HG02623 (cell line): ENCODE data around the gene BICRA.
"Not testable (repeated sequence)": the region's sequence is repeated elsewhere in the genome, so short reads cannot be mapped to it uniquely, and the experiment has no call there.

Experiments used
- ATAC-seq: cut with Tn5 transposase; IDR thresholded peaks from one replicate; pipeline ENCODE4 v1.9.1; 2021; ENCODE audit warnings: moderate library complexity; ENCODE audit not compliant: unreplicated experiment

BICRA gene

DNA sequence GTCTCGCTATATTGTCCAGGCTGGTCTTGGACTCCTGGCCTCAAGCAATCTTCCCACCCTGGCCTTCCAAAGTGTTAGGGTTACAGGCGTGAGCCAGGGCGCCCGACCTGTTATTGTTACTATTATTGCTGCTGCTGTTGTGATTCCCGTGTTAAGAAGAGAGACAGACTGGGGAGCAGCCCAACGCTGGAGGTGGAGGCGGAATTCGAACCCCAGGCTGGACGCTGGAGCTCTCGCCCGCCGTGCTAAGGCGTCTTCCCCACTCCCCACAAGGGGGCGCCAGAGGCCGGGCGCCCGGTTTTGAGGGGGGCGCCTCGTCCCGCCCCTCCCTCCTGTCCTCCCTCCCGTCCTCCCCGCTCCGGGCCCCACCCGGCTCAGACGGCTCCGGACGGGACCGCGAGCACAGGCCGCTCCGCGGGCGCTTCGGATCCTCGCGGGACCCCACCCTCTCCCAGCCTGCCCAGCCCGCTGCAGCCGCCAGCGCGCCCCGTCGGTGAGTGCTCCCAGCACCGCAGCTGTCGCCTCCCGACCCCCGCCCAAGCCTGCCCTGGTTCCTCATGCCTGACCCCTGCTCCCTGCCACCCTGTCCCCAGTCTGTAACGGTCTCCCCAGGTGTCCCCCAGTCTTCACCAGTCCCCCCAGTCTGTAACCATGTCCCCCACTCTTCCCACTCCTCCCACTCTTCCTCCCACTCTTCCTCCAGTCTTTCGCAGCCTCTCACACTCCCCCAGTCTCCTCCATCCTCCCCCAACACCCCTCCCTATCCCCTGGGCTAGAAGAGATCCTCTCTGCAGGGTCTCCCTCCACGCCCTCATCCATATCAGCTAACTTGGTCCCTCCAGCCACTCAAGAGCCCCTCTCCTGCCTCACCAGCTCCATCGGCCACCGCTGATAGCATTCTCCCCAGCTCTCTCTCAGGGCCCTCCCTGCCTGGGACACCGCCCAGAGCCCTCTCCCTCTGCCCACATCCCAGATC is 104.4 kb downstream of the BICRA start, which contains the start of gene EHD2:
Gene EHD2 (plus strand): TSS at position 377 of the 976 bp plus-strand sequence. CDS start 3,191 bp downstream, outside the sequence.
- no peak for ATAC-seq

DNA sequence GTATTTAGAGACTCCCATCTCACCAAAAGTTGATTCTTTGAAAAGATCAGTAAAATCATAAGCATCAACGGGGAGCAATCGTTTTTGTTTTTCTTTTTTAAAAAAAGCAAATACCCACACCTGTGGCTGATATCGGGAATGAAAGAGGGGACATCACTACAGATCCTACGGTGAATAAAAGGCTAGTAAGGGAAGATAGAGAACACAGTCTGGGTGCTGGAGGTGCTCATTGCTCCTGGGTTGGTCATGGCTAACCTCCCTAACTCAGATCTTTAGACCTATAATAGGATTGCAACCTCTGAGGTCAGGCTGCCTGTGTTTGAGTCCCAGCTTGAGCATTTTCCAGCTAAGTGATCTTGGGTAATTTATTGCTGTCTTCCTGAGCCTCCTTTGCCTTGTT is 105.4 kb downstream of the BICRA start:
- no peak for ATAC-seq

DNA sequence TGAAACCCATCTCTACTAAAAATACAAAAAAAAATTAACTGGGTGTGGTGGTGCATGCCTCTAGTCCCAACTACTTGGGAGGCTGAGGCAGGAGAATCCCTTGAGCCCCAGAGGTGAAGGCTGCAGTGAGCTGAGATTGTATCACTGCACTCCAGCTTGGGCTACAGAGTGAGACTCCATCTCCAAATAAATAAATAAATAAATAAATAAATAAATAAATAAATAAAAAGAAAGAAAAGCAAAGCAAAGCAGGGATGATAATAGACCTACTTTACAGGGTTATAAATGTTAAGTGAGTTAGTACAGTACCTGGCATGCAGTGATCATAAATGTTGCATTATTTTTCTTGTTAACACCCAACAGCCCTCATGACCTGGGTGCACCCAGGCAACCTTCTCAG is 105.9 kb downstream of the BICRA start:
- not testable (repeated sequence) for ATAC-seq

- no peak for ATAC-seq
Measured at GRCh38 chr19:47716270-47716937, 107.5 kb downstream of the BICRA start.

DNA sequence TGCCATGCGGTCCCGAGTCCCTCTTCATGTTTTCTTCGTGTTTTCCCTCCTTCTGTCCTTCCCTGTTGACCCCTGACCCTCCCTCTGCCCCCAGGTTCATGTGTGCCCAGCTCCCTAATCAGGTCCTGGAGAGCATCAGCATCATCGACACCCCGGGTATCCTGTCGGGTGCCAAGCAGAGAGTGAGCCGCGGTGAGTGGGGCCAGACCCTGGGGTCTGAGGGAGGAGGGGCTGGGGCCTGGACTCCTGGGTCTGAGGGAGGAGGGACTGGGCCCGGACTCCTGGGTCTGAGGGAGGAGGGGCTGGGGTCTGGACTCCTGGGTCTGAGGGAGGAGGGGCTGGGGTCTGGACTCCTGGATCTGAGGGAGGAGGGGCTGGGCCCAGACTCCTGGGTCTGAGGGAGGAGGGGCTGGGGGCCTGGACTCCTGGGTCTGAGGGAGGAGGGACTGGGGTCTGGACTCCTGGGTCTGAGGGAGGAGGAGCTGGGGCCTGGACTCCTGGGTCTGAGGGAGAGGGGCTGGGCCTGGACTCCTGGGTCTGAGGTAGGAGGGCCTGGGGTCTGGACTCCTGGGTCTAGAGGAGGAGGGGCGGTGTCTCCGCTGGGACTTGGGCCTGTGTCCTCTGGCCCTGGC is 109.6 kb downstream of the BICRA start:
- ATAC-seq: not testable (repeated sequence)

DNA sequence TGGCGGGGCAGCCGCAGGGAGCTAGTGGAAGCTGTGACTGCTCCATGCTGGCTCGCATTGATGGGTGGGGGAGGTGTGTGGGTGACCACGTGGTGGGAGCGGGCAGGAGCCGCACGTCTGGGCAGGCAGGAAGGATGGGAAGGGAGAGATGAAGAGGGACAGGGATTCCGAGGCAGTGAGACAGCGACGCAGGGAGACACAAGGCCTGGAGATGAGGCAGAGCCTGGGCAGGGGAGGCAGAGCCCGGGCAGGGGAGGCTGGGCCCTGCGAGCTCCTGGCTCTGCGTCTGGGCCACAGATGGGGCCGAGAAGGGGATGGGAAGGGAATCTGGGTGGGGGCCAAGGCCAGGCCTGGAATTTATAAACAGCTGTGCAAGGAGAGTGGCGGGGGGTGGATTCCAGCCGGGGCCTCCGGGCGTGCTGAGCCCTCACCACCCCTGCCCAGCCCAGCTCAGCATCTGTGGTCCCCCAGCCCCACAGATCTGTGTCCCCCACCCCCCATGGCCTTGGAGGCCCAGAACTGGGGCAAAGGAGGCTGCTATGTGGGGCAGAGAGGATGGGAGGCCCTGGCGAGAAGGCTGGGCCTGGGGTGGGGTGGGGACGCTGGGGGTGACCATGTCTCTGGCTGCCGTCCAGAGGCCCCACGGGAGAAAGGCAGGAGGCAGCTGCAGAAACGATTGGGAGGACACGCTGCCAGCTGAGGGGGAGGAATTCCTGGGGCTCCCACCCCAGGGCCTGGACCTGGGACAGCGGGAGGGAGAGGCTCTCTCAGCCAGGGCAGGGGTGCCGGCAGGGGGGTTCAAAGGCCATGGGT is 110.3 kb downstream of the BICRA start:
- no peak for ATAC-seq

GRCh38 chr19:47720669-47721422 is 111.9 kb downstream of the BICRA start:
- no peak for ATAC-seq

GRCh38 chr19:47723581-47723940 is 114.6 kb downstream of the BICRA start:
- no peak for ATAC-seq

DNA sequence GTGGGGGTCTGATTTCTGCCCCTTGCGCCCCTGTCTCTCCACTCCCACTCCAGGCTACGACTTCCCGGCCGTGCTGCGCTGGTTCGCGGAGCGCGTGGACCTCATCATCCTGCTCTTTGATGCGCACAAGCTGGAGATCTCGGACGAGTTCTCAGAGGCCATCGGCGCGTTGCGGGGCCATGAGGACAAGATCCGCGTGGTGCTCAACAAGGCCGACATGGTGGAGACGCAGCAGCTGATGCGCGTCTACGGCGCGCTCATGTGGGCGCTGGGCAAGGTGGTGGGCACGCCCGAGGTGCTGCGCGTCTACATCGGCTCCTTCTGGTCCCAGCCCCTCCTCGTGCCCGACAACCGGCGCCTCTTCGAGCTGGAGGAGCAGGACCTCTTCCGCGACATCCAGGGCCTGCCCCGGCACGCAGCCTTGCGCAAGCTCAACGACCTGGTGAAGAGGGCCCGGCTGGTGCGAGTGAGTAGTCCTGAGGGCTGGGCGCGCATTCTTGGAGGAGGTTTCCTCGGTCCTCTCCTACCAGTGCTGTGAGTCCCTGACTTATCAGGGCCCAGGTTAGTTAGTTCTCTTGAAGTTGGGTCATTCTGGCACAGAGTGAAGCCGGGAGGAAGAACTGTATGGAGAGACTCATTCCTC is 116.9 kb downstream of the BICRA start:
- no peak for ATAC-seq

- ATAC-seq: no peak
Measured at GRCh38 chr19:47726467-47726866, 117.5 kb downstream of the BICRA start.

- ATAC-seq: not testable (repeated sequence)
Measured at GRCh38 chr19:47728295-47728694, 119.4 kb downstream of the BICRA start.

DNA sequence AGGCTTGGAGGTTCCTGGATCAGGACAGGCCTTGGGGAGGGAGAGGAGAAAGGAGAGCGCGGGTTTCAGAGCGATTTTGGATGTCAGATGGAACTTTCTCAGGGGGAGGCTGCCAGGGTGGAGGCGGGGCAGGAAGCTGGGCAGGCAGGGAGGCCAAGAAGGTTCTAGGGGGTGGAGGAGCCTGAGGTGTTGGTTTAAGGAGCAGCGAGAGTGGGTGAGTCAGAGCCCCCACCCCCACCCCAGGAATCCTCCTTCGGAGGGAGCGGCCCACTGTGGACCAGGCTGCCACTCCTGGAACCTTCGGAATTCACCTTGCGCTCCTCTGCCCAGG is 120.5 kb downstream of the BICRA start:
- no peak for ATAC-seq

DNA sequence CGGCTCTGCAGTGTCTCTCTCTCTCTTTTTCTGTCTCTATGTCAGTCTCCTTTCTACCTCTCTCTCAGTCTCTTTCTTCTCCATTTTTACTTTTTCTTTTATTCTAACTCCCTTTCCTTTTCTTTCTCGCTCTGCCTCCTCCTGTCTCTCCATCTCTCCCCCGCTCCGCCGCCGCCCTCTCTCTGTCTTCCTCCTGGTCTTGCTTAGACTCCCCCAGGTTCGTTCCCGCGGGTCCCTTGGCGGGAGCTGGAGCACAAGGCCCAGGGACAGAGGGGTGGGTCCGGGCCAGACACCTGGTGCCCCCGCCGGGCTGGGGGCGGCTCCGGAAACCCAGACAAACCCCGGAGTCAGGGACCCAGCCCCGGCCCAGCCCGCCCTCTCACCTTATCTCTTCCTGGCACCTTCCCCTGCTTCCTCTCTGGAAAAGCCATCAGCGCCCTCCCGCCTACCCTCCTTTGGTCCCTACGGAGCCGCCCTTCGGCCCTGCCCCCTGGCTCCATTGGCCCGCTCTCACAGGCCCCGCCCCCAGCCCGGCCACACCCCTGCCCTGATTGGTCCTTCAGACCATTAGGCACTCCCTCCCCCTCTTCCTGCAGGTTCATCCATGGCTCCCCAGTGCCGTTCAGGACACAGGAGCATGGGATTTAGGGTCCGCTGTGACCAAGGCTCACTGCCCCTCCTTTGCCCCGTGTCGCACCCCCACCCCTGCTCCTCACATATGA is 121.0 kb downstream of the BICRA start:
- no peak for ATAC-seq

DNA sequence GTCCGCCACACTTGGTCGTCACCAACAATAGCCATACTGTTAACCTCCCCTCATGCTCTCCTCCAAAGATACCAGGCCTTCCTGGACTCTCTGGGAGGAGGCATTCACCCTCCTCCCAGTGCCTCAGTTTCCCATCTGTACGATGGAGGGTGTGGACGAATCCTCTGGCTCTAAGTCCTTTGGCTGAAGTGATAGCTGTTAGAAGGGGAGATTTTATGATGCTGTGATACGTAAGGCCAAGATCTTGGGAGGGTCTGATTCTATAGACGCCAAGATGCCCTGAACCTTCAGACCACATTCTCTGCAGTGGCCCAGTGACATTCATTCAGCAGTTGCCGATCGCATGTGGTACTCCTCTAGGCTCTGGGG is 121.6 kb downstream of the BICRA start:
- ATAC-seq: no peak

DNA sequence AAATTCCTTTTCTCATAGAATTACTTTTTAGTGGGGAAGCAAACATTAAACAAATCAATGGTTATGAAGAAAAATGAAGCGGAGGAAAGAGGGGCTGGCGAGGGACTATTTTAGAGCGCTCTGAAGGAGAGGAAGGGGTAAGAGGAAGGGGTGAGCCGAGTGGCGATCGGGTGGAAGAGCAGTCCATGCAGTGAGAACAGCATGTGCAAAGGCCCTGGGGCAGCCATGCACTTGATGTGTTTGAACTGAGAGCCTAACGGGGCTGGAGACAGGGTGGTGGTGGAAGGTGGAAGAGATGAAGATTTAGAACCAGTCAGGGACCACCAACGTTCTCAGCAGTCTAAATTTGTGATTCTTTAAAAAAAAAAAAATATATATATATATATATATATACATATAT is 122.0 kb downstream of the BICRA start:
- no peak for ATAC-seq

- ATAC-seq: no peak
Measured at GRCh38 chr19:47735131-47735530, 126.2 kb downstream of the BICRA start.

GRCh38 chr19:47740866-47741519 is 132.1 kb downstream of the BICRA start:
- ATAC-seq: no peak

- no peak for ATAC-seq
Measured at GRCh38 chr19:47741544-47742140, 132.7 kb downstream of the BICRA start.
